Spleen (tissue), 7 donors: ENCODE measurements around the gene GMCL2.

Source experiments
- POLR2A ChIP-seq, 3 donors: fragments of 450-650 bp; IDR thresholded peaks; one replicate each; pipeline ENCODE4 v1.5.1; 2017; ENCODE audit warnings: antibody characterized with exemption in 3 of 3, mild to moderate bottlenecking in 1 of 3
- POLR2AphosphoS5 ChIP-seq, 3 donors: sonication (generic); formaldehyde crosslinking; IDR thresholded peaks; one replicate each; pipeline ENCODE4 v1.5.1; 2017; ENCODE audit warnings: antibody characterized with exemption in 3 of 3
- TF ChIP-seq, protein P1 (sequence below), 11 experiments: fragments of 200-600 bp in 7 of 11; fragments of 450-650 bp in 4 of 11; sonication (generic) in 4 of 11; IDR thresholded peaks in 8 of 11; conservative IDR thresholded peaks in 3 of 11; 1 replicate in 7 of 11; 2 replicates in 4 of 11; pipeline versions ENCODE4 v1.4.0 to v1.8.0; 2016 to 2021; ENCODE audit warnings: antibody characterized with exemption in 11 of 11, inconsistent platforms in 4 of 11, mild to moderate bottlenecking in 1 of 11
- donor health status: DM: no; HTN: no; CAD: no; lungs with moderate emphysema.
- donor health status: DM: no; HTN: no; CAD: no.
- donor health status: DM: no; HTN: no; CAD: no.

DNA sequence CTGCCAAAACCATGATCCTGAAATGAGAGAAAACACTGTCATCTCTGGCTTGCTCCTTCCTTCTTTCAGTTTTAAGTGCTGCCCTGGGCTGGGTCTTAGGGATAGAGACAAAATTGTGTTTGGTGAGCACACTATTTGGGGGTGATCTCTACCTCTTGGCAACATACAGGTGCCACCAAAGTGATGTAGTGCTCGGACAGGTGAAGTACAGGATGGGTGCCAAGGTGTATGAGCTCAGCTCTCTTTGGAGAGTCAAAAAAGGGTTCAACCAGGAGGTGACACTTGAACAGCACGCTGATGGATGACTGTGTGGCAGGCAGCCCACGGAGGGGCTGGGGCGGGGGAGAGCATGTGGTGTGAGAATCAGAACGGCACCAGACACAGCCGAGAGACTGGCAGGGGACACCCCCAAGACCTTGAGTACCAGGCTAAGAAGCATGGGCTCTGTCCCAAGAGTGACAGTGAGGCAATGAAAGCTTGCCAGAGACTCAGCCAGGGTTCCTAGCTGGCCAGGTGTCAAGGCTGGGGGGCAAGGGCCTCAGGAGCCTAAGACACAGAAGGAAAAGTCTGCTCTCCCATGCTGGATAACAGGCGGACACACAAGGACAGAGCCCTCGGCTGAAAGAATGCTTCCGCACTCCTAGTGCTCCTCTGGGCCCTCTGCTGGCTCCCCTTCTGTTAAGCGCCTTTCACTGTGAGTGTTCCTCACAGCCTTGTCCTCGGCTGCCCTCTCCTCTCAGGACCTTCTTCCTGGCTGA lies 36.0 kb downstream of the GMCL2 start:
- TF ChIP-seq, protein P1, sequence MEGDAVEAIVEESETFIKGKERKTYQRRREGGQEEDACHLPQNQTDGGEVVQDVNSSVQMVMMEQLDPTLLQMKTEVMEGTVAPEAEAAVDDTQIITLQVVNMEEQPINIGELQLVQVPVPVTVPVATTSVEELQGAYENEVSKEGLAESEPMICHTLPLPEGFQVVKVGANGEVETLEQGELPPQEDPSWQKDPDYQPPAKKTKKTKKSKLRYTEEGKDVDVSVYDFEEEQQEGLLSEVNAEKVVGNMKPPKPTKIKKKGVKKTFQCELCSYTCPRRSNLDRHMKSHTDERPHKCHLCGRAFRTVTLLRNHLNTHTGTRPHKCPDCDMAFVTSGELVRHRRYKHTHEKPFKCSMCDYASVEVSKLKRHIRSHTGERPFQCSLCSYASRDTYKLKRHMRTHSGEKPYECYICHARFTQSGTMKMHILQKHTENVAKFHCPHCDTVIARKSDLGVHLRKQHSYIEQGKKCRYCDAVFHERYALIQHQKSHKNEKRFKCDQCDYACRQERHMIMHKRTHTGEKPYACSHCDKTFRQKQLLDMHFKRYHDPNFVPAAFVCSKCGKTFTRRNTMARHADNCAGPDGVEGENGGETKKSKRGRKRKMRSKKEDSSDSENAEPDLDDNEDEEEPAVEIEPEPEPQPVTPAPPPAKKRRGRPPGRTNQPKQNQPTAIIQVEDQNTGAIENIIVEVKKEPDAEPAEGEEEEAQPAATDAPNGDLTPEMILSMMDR (IDR thresholded peaks at IDR 0.05 in 8 of 11, conservative IDR thresholded peaks at IDR 0.05 in 3 of 11) = no peak
- peak; percentile 9 to 59 (median 44) for TF ChIP-seq POLR2AphosphoS5 (IDR thresholded peaks at IDR 0.05)
- no peak for TF ChIP-seq POLR2A (IDR thresholded peaks at IDR 0.05)
